Fibroblast of lung (primary cell): ENCODE results near the gene BRDT. TPM values are rescaled to one million over a fixed set of nuclear protein-coding genes. Genes with fewer than 3 reads are reported as not detected.

Experiments used
- DNase-seq, 2 donors: peaks; one replicate each; pipeline versions ENCODE4 v3.0.0 to v3.0.0-alpha.2; 2010; ENCODE audit warnings: low read depth in 2 of 2
- H2AFZ ChIP-seq: 2 replicates; pipeline ENCODE4 v1.5.1; 2012; ENCODE audit warnings: low read length, control low read depth, inconsistent platforms
- H3K27ac ChIP-seq: 2 replicates; pipeline ENCODE4 v1.5.1; 2011; ENCODE audit warnings: low read length, control low read depth; ENCODE audit not compliant: insufficient read depth
- H3K27me3 ChIP-seq: 2 replicates; pipeline ENCODE4 v1.5.1; 2011; ENCODE audit warnings: mild to moderate bottlenecking, low read length; ENCODE audit not compliant: control insufficient read depth, insufficient read depth
- H3K36me3 ChIP-seq: 2 replicates; pipeline ENCODE4 v1.5.1; 2011; ENCODE audit warnings: low read length; ENCODE audit not compliant: control insufficient read depth, insufficient read depth
- H3K4me1 ChIP-seq: 2 replicates; pipeline ENCODE4 v1.5.1; 2011; ENCODE audit warnings: low read length; ENCODE audit not compliant: control insufficient read depth, insufficient read depth; ENCODE audit errors: extremely low read depth
- H3K4me2 ChIP-seq: 2 replicates; pipeline ENCODE4 v1.5.1; 2011; ENCODE audit warnings: low read length, control low read depth; ENCODE audit not compliant: insufficient read depth; ENCODE audit errors: extremely low read depth
- H3K4me3 ChIP-seq, 4 experiments: fragments of 200-600 bp in 1 of 4; sonication (generic) in 1 of 4; replicated peaks in 1 of 4; 2 replicates each; pipeline ENCODE4 v1.5.1; 2011 to 2016; ENCODE audit warnings: low read length in 4 of 4, low read depth in 3 of 4, mild to moderate bottlenecking in 3 of 4, control low read depth in 2 of 4, inconsistent platforms in 1 of 4, mixed read lengths in 1 of 4; ENCODE audit not compliant: insufficient read depth in 1 of 4; ENCODE audit errors: control extremely low read depth in 1 of 4
- H3K79me2 ChIP-seq: 2 replicates; pipeline ENCODE4 v1.5.1; 2012; ENCODE audit warnings: mild to moderate bottlenecking, low read length, inconsistent platforms; ENCODE audit not compliant: control insufficient read depth, insufficient read depth
- H3K9ac ChIP-seq: 2 replicates; pipeline ENCODE4 v1.5.1; 2011; ENCODE audit warnings: mild to moderate bottlenecking, low read length, control low read depth; ENCODE audit not compliant: insufficient read depth
- H3K9me3 ChIP-seq: 2 replicates; pipeline ENCODE4 v1.5.1; 2012; ENCODE audit warnings: low read depth, low read length; ENCODE audit not compliant: control insufficient read depth, insufficient read depth
- H4K20me1 ChIP-seq: 2 replicates; pipeline ENCODE4 v1.5.1; 2011; ENCODE audit warnings: low read length; ENCODE audit not compliant: control insufficient read depth, insufficient read depth; ENCODE audit errors: extremely low read depth
- CTCF ChIP-seq, 2 donors: IDR thresholded peaks in 1 of 2; conservative IDR thresholded peaks in 1 of 2; 1 replicate in 1 of 2; 2 replicates in 1 of 2; pipeline ENCODE4 v1.5.1; 2011 to 2012; ENCODE audit warnings: low read length in 2 of 2, control low read depth in 1 of 2, inconsistent platforms in 1 of 2, low read depth in 1 of 2, mild to moderate bottlenecking in 1 of 2
- EZH2 ChIP-seq: IDR thresholded peaks from 2 replicates; pipeline ENCODE4 v1.5.1; 2012; ENCODE audit warnings: low read length, control low read depth, mild to moderate bottlenecking; ENCODE audit errors: missing control alignments
- polyA plus RNA-seq, 2 donors: library from polyadenylated mRNA; depleted of rRNA in 1 of 2; stranded (reverse) in 1 of 2; unstranded in 1 of 2; fragments of >200 nt; gene quantifications; 2 replicates each; pipeline ENCODE4 v1.2.1, GENCODE V29; 2011 to 2012; ENCODE audit warnings: missing spikeins in 1 of 2
- total RNA-seq: library from RNA; depleted of rRNA; stranded (reverse); fragments of >200 nt; gene quantifications from 2 replicates; pipeline ENCODE4 v1.2.1, GENCODE V29; 2014

Gene BRDT
- total and polyA plus RNA-seq, 2 donors (not counting 1 experiment from before 2014, with no cell fraction given): not detected

DNA sequence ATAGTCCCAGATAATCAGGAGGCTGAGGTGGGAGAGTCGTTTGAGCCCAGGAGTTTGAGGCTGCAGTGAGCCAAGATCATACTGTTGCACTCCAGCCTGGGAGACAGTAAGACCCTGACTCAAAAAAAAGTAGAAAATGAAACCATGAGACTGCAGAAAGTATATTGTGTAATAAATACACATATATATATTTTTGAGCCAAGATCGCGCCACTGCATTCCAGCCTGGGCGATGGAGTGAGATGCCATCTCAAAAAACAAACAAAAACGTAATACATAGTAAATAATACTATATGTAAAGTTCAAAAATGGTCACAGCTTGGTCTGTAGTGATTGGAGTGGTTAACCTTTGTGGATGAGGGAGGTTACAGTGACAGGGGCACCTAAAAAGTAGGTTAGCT is 9.7 kb downstream of the BRDT start:
- no peaks in the 10 kb centered on the region for H3K79me2 ChIP-seq
- H3K4me2 ChIP-seq: no peak overlapping the region
- DNase-seq: no peak
- H3K27me3 ChIP-seq: no peaks in the 10 kb centered on the region
- TF ChIP-seq CTCF (conservative IDR thresholded peaks at IDR 0.05 in 1 of 2, IDR thresholded peaks at IDR 0.05 in 1 of 2; ENCODE audit: low read depth in 1 of 2, low read length in 2 of 2): no peak
- H4K20me1 ChIP-seq: no peaks in the 10 kb centered on the region
- H3K4me1 ChIP-seq: no peaks in the 10 kb centered on the region
- no peak overlapping the region for H2AFZ ChIP-seq
- H3K9me3 ChIP-seq: no peaks in the 10 kb centered on the region
- H3K9ac ChIP-seq: no peak overlapping the region
- H3K36me3 ChIP-seq: no peaks in the 10 kb centered on the region
- no peak overlapping the region for H3K27ac ChIP-seq
- H3K4me3 ChIP-seq: no peak overlapping the region

DNA sequence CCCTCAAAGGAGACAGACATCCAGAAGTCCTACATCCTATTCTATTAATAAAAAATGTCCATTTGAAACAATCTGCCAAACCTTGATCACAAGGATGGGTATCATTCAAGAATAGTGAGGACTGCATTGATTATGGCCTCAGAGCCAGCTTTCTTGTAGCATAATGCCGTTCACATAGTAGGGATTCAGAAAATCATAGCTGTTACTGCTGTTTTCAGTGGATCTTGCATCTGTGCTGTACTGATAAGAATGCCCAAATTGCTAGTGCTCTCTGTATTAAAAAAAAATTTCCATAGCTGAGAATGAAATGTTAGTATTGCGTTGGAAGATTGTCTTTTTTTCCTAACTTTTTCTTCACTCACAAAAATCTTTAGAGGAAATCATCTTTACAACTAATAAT is 19.1 kb downstream of the BRDT start:
- Histone ChIP-seq H3K9me3 (no peaks in the 10 kb centered on the region), H3K79me2 (no peaks in the 10 kb centered on the region), H4K20me1 (no peaks in the 10 kb centered on the region), H3K27ac (no peak overlapping the region), H3K4me1 (no peaks in the 10 kb centered on the region), H3K4me3 (no peak overlapping the region), H3K36me3 (no peaks in the 10 kb centered on the region), H2AFZ (no peak overlapping the region), H3K9ac (no peak overlapping the region), H3K27me3 (no peaks in the 10 kb centered on the region), H3K4me2 (no peak overlapping the region)
- TF ChIP-seq EZH2 (no peak), CTCF (conservative IDR thresholded peaks at IDR 0.05 in 1 of 2, IDR thresholded peaks at IDR 0.05 in 1 of 2; ENCODE audit: low read depth in 1 of 2, low read length in 2 of 2) (no peak)
- no peak for DNase-seq

DNA sequence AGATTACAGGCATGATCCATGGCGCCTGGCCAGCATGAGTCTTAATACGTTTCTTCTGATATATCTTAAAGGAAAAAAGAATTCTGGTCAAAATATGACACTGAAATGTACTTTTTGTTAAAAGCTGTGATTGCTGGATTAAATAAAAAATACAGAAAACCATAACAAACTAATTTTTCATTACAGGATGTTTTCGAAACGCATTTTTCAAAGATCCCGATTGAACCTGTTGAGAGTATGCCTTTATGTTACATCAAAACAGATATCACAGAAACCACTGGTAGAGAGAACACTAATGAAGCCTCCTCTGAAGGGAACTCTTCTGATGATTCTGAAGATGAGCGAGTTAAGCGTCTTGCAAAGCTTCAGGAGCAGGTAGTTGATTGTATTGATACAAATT is 30.2 kb downstream of the BRDT start:
- no peaks in the 10 kb centered on the region for H3K36me3 ChIP-seq
- no peaks in the 10 kb centered on the region for H3K4me1 ChIP-seq
- H3K4me3 ChIP-seq: no peak overlapping the region
- H3K9ac ChIP-seq: no peak overlapping the region
- H3K27ac ChIP-seq: no peak overlapping the region
- no peaks in the 10 kb centered on the region for H4K20me1 ChIP-seq
- no peaks in the 10 kb centered on the region for H3K79me2 ChIP-seq
- no peak for TF ChIP-seq EZH2
- TF ChIP-seq CTCF (conservative IDR thresholded peaks at IDR 0.05 in 1 of 2, IDR thresholded peaks at IDR 0.05 in 1 of 2; ENCODE audit: low read depth in 1 of 2, low read length in 2 of 2): no peak
- no peak for DNase-seq
- H3K9me3 ChIP-seq: no peaks in the 10 kb centered on the region
- H3K27me3 ChIP-seq: no peaks in the 10 kb centered on the region
- H3K4me2 ChIP-seq: no peak overlapping the region
- H2AFZ ChIP-seq: no peak overlapping the region
